Subcutaneous abdominal adipose tissue (tissue), 5 donors: Measurements from ENCODE around the gene SLC25A1.

Source experiments
- H3K27ac ChIP-seq: one replicate; pipeline ENCODE4 v1.7.0; 2013; ENCODE audit warnings: low read depth, mild to moderate bottlenecking, inconsistent platforms, low read length, moderate library complexity
- H3K27me3 ChIP-seq, 5 donors: one replicate each; pipeline ENCODE4 v1.7.0; 2013; ENCODE audit warnings: low read length in 5 of 5, inconsistent platforms in 1 of 5; ENCODE audit not compliant: control insufficient read depth in 5 of 5, insufficient read depth in 4 of 5
- H3K36me3 ChIP-seq, 5 donors: one replicate each; pipeline ENCODE4 v1.7.0; 2013; ENCODE audit warnings: low read length in 5 of 5; ENCODE audit not compliant: control insufficient read depth in 5 of 5, insufficient read depth in 5 of 5
- H3K4me1 ChIP-seq, 5 donors: one replicate each; pipeline ENCODE4 v1.7.0; 2013; ENCODE audit warnings: low read length in 5 of 5, mild to moderate bottlenecking in 3 of 5, moderate library complexity in 1 of 5; ENCODE audit not compliant: control insufficient read depth in 5 of 5, insufficient read depth in 5 of 5
- H3K4me3 ChIP-seq, 5 donors: one replicate each; pipeline ENCODE4 v1.7.0; 2013; ENCODE audit warnings: low read length in 5 of 5, low read depth in 1 of 5
- H3K9ac ChIP-seq, 5 donors: one replicate each; pipeline ENCODE4 v1.7.0; 2013; ENCODE audit warnings: low read length in 5 of 5, mild to moderate bottlenecking in 4 of 5, moderate library complexity in 3 of 5
- H3K9me3 ChIP-seq, 5 donors: one replicate each; pipeline ENCODE4 v1.7.0; 2013; ENCODE audit warnings: low read length in 5 of 5; ENCODE audit not compliant: control insufficient read depth in 5 of 5
- donor health status: healthy.
- donor health status: healthy.
- donor health status: healthy.
- donor health status: healthy.
- donor health status: healthy.

Gene SLC25A1

GRCh38 chr22:19196841-19197612 lies 18.5 kb upstream of the SLC25A1 start:
- Histone ChIP-seq H3K9me3 (no peaks in the 10 kb centered on the region), H3K9ac (no peak overlapping the region), H3K4me3 (no peak overlapping the region), H3K36me3 (peaks cover 0 to 52% (median 47%) of the 10 kb centered on the region in 5 donors), H3K27ac (no peak overlapping the region), H3K4me1 (no peaks in the 10 kb centered on the region), H3K27me3 (no peaks in the 10 kb centered on the region)

GRCh38 chr22:19195796-19196731 lies 17.5 kb upstream of the SLC25A1 start:
- H3K27me3 ChIP-seq = no peaks in the 10 kb centered on the region
- H3K36me3 ChIP-seq = peaks cover 0 to 49% (median 45%) of the 10 kb centered on the region in 5 donors
- no peaks in the 10 kb centered on the region for H3K9me3 ChIP-seq
- no peak overlapping the region for H3K4me3 ChIP-seq
- H3K9ac ChIP-seq = no peak overlapping the region
- H3K4me1 ChIP-seq = no peaks in the 10 kb centered on the region
- H3K27ac ChIP-seq = no peak overlapping the region

GRCh38 chr22:19194766-19195536 lies 16.4 kb upstream of the SLC25A1 start:
- Histone ChIP-seq H3K4me1 (no peaks in the 10 kb centered on the region), H3K36me3 (peaks cover 0 to 47% (median 43%) of the 10 kb centered on the region in 5 donors), H3K27me3 (no peaks in the 10 kb centered on the region), H3K9me3 (no peaks in the 10 kb centered on the region), H3K9ac (no peak overlapping the region), H3K4me3 (no peak overlapping the region), H3K27ac (no peak overlapping the region)

GRCh38 chr22:19193879-19194278 lies 15.3 kb upstream of the SLC25A1 start:
- H3K27me3 ChIP-seq = no peaks in the 10 kb centered on the region
- H3K9ac ChIP-seq = no peak overlapping the region
- no peaks in the 10 kb centered on the region for H3K9me3 ChIP-seq
- no peak overlapping the region for H3K27ac ChIP-seq
- no peak overlapping the region for H3K4me3 ChIP-seq
- H3K4me1 ChIP-seq = no peaks in the 10 kb centered on the region
- peaks cover 0 to 39% (median 34%) of the 10 kb centered on the region in 5 donors for H3K36me3 ChIP-seq

GRCh38 chr22:19187716-19188563 lies 9.4 kb upstream of the SLC25A1 start:
- H3K4me1 ChIP-seq = peaks cover 0 to 3% (median 0%) of the 10 kb centered on the region in 5 donors
- no peaks in the 10 kb centered on the region for H3K27me3 ChIP-seq
- no peak overlapping the region for H3K27ac ChIP-seq
- H3K36me3 ChIP-seq = peaks cover 0 to 22% (median 15%) of the 10 kb centered on the region in 5 donors
- H3K4me3 ChIP-seq = no peak overlapping the region
- H3K9me3 ChIP-seq = no peaks in the 10 kb centered on the region
- no peak overlapping the region for H3K9ac ChIP-seq

GRCh38 chr22:19184276-19184997 lies 5.9 kb upstream of the SLC25A1 start:
- H3K4me3 ChIP-seq = no peak overlapping the region
- H3K36me3 ChIP-seq = peaks cover 0 to 22% (median 6%) of the 10 kb centered on the region in 5 donors
- no peak overlapping the region for H3K27ac ChIP-seq
- H3K9ac ChIP-seq = no peak overlapping the region
- peaks cover 0 to 7% (median 3%) of the 10 kb centered on the region in 5 donors for H3K4me1 ChIP-seq
- no peaks in the 10 kb centered on the region for H3K9me3 ChIP-seq
- H3K27me3 ChIP-seq = no peaks in the 10 kb centered on the region

- no peaks in the 10 kb centered on the region for H3K9me3 ChIP-seq
- H3K27ac ChIP-seq = no peak overlapping the region
- H3K36me3 ChIP-seq = peaks cover 0 to 20% (median 6%) of the 10 kb centered on the region in 5 donors
- no peaks in the 10 kb centered on the region for H3K27me3 ChIP-seq
- H3K4me1 ChIP-seq = peaks cover 0 to 14% (median 9%) of the 10 kb centered on the region in 5 donors
- H3K4me3 ChIP-seq = no peak overlapping the region
- H3K9ac ChIP-seq = no peak overlapping the region
Observed at GRCh38 chr22:19183216-19183615, 4.7 kb upstream of the SLC25A1 start.

- Histone ChIP-seq H3K4me1 (peaks cover 0 to 20% (median 13%) of the 10 kb centered on the region in 5 donors), H3K9ac (no peak overlapping the region), H3K27me3 (no peaks in the 10 kb centered on the region), H3K27ac (no peak overlapping the region), H3K9me3 (no peaks in the 10 kb centered on the region), H3K36me3 (peaks cover 0 to 16% (median 6%) of the 10 kb centered on the region in 5 donors), H3K4me3 (no peak overlapping the region)
Observed at GRCh38 chr22:19182472-19183157, 4.1 kb upstream of the SLC25A1 start.
